Measurements from ENCODE around the gene KIF1C.

DNA sequence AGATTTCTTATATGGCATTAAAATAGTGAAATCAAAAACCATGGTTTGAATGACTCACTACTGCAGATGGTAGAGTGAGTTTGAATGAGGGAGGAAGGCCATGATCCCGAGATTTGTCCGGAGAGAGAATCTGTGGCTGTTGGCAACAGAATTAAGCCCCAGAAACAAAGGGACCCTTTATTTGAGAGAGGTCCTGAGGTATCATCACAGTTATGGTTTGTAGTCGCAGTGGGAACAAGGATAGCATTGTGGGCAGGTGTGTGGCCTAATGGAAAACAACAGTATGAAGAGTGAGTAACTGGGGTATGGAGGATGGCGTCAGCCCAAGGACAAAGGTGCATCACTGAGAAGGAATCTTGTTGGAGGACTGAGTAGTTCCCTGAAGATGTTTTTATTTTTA is 72.0 kb downstream of the KIF1C start:
- TF ChIP-seq, protein P1, sequence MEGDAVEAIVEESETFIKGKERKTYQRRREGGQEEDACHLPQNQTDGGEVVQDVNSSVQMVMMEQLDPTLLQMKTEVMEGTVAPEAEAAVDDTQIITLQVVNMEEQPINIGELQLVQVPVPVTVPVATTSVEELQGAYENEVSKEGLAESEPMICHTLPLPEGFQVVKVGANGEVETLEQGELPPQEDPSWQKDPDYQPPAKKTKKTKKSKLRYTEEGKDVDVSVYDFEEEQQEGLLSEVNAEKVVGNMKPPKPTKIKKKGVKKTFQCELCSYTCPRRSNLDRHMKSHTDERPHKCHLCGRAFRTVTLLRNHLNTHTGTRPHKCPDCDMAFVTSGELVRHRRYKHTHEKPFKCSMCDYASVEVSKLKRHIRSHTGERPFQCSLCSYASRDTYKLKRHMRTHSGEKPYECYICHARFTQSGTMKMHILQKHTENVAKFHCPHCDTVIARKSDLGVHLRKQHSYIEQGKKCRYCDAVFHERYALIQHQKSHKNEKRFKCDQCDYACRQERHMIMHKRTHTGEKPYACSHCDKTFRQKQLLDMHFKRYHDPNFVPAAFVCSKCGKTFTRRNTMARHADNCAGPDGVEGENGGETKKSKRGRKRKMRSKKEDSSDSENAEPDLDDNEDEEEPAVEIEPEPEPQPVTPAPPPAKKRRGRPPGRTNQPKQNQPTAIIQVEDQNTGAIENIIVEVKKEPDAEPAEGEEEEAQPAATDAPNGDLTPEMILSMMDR (IDR thresholded peaks at IDR 0.05): no peak
- TF ChIP-seq POLR2A (IDR thresholded peaks at IDR 0.05): no peak
